HCT116 (cell line): Measurements from ENCODE around the gene CXCR2. TPM values are rescaled to one million over a fixed set of nuclear protein-coding genes. Genes with fewer than 3 reads are reported as not detected.
A peak's percentile ranks its signal among the peaks of the same experiment; 100 is the strongest.
"Not testable (repeated sequence)": the region's sequence is repeated elsewhere in the genome, so short reads cannot be mapped to it uniquely, and the experiment has no call there.

ENCODE experiments used
- ATAC-seq: fragments of 200-7000 bp; cut with Tn5 transposase; 2 replicates; pipeline ENCODE4 v1.9.1; 2020; ENCODE audit warnings: mild to moderate bottlenecking, moderate library complexity
- BruUV-seq: library from RNA; stranded (reverse); fragments of 400-500 nt; replicated peaks from 2 replicates; lab custom pipeline; 2021; lab: Mats Ljungman, UMichigan
- CTCF ChIA-PET: fragments of 300-600 bp; sonication (Branson Sonifier 250); formaldehyde crosslinking; loops from one replicate; lab custom pipeline; 2021; ENCODE audit warnings: antibody characterized with exemption; lab: Charles Lee
- POLR2A ChIA-PET: fragments of 300-600, 350-600 bp; sonication (Branson Sonifier 250); formaldehyde crosslinking; loops from one replicate; lab custom pipeline; 2021; ENCODE audit warnings: antibody characterized with exemption; lab: Charles Lee
- RAD21 ChIA-PET, 2 experiments: fragments of 300-600 bp; sonication (Branson Sonifier 250); formaldehyde crosslinking; loops; one replicate each; lab custom pipeline; 2023; ENCODE audit warnings: low total read pairs in 2 of 2; ENCODE audit not compliant: uncharacterized antibody in 2 of 2, unreplicated experiment in 2 of 2, low non-redundant PET in 1 of 2; lab: Charles Lee
- DNase-seq: peaks from one replicate; pipeline ENCODE4 v3.0.0-alpha.2; 2010; ENCODE audit warnings: low read depth, low spot score
- H2AFZ ChIP-seq: fragments of 200-600 bp; shearing (Covaris generic), sonication (generic); 2 replicates; pipeline ENCODE4 v1.6.1; 2017; ENCODE audit warnings: low read depth, mixed run types, mixed read lengths, antibody characterized with exemption, low read length; ENCODE audit not compliant: poor library complexity, severe bottlenecking
- H3K27ac ChIP-seq: 2 replicates; pipeline ENCODE4 v1.5.1; 2012; ENCODE audit warnings: low read depth, low read length
- H3K27me3 ChIP-seq: fragments of 200-600 bp; sonication (generic); 2 replicates; pipeline ENCODE4 v1.6.1; 2016; ENCODE audit warnings: mixed run types, low read length, mixed read lengths; ENCODE audit not compliant: insufficient read depth
- H3K36me3 ChIP-seq, 2 experiments: fragments of 200-500 bp in 1 of 2; fragments of 200-600 bp in 1 of 2; sonication (Bioruptor generic) in 1 of 2; sonication (generic) in 1 of 2; 2 replicates each; pipeline versions ENCODE4 v1.5.1 to v1.6.1; 2014 to 2016; ENCODE audit warnings: low read length in 2 of 2, inconsistent platforms in 1 of 2, mixed read lengths in 1 of 2, mixed run types in 1 of 2; ENCODE audit not compliant: insufficient read depth in 2 of 2, control insufficient read depth in 1 of 2
- H3K4me1 ChIP-seq, 2 experiments: fragments of 200-600 bp in 1 of 2; sonication (generic) in 1 of 2; 2 replicates each; pipeline versions ENCODE4 v1.5.1 to v1.6.1; 2012 to 2017; ENCODE audit warnings: low read length in 2 of 2, inconsistent platforms in 1 of 2, mild to moderate bottlenecking in 1 of 2, mixed read lengths in 1 of 2, mixed run types in 1 of 2, moderate library complexity in 1 of 2; ENCODE audit not compliant: insufficient read depth in 2 of 2, control insufficient read depth in 1 of 2
- H3K4me2 ChIP-seq: fragments of 200-600 bp; sonication (generic); 2 replicates; pipeline ENCODE4 v1.6.1; 2017; ENCODE audit warnings: mixed run types, low read length, mixed read lengths
- H3K4me3 ChIP-seq, 2 experiments: fragments of 200-600 bp in 1 of 2; sonication (generic) in 1 of 2; replicated peaks in 1 of 2; 2 replicates each; pipeline ENCODE4 v1.5.1; 2011 to 2016; ENCODE audit warnings: low read length in 2 of 2, control low read depth in 1 of 2, low read depth in 1 of 2, mild to moderate bottlenecking in 1 of 2, mixed read lengths in 1 of 2, mixed run types in 1 of 2
- H3K79me2 ChIP-seq: fragments of 200-600 bp; sonication (generic); 2 replicates; pipeline ENCODE4 v1.6.1; 2017; ENCODE audit warnings: mild to moderate bottlenecking, mixed run types, low read length, moderate library complexity, mixed read lengths; ENCODE audit not compliant: insufficient read depth
- H3K9ac ChIP-seq: fragments of 200-600 bp; sonication (generic); 2 replicates; pipeline ENCODE4 v1.6.1; 2016; ENCODE audit warnings: low read length, mixed read lengths
- H3K9me2 ChIP-seq: fragments of 200-600 bp; sonication (generic), shearing (Covaris generic); 2 replicates; pipeline ENCODE4 v1.6.1; 2017; ENCODE audit warnings: mixed run types, mild to moderate bottlenecking, moderate library complexity; ENCODE audit not compliant: insufficient read depth
- H3K9me3 ChIP-seq, 2 experiments: fragments of 200-500 bp in 1 of 2; fragments of 200-600 bp in 1 of 2; sonication (Bioruptor generic) in 1 of 2; sonication (generic) in 1 of 2; 2 replicates each; pipeline ENCODE4 v1.6.1; 2014 to 2017; ENCODE audit warnings: low read length in 2 of 2, mixed read lengths in 2 of 2, inconsistent platforms in 1 of 2, low read depth in 1 of 2, mild to moderate bottlenecking in 1 of 2, mixed run types in 1 of 2, moderate library complexity in 1 of 2; ENCODE audit not compliant: control insufficient read depth in 1 of 2, insufficient read depth in 1 of 2
- H4K20me1 ChIP-seq: fragments of 200-600 bp; sonication (generic), shearing (Covaris generic); 2 replicates; pipeline ENCODE4 v1.6.1; 2017; ENCODE audit warnings: mixed run types, mild to moderate bottlenecking, moderate library complexity; ENCODE audit not compliant: insufficient read depth
- SRF ChIP-seq: IDR thresholded peaks from 2 replicates; pipeline ENCODE4 v1.6.1; 2012; ENCODE audit warnings: low read depth
- ZBTB33 ChIP-seq: IDR thresholded peaks from 2 replicates; pipeline ENCODE4 v1.6.1; 2011; ENCODE audit warnings: mild to moderate bottlenecking, low read length, moderate library complexity; ENCODE audit not compliant: insufficient replicate concordance; ENCODE audit errors: extremely low read depth
- intact Hi-C: fragments of 100-400 bp; cut with micrococcal nuclease; formaldehyde crosslinking; loops from 2 replicates; pipeline ENCODE4 v1.10.0; 2022
- total RNA-seq: library from RNA; stranded (reverse); gene quantifications from one replicate; pipeline ENCODE4 v1.2.1, GENCODE V29; 2021; ENCODE audit not compliant: unreplicated experiment

The CXCR2 gene
- total RNA-seq, 1 experiment from 2014 or later: 0.15 TPM

- Histone ChIP-seq H3K4me3 (no peak overlapping the region), H3K9me3 (no peaks in the 10 kb centered on the region), H3K27me3 (no peaks in the 10 kb centered on the region), H3K27ac (no peak overlapping the region)
- RAD21 ChIA-PET: no interaction called here
- BruUV-seq: no TSS peak
- peak; percentile 32; the same call in 1 of the 2 replicates for TF ChIP-seq SRF
- TF ChIP-seq ZBTB33: no peak
- TF ChIP-seq, all 23 proteins: peak for 1
- H4K20me1 ChIP-seq: no peaks in the 10 kb centered on the region
- H3K9me2 ChIP-seq: no peaks in the 10 kb centered on the region
- intact Hi-C loops: no loop called here
- no peaks in the 10 kb centered on the region for H3K79me2 ChIP-seq
- no peak overlapping the region for H3K9ac ChIP-seq
- ChIA-PET CTCF (no interaction called here), POLR2A (no interaction called here)
- H2AFZ ChIP-seq: no peak overlapping the region
- ATAC-seq (no peak), DNase-seq (no peak)
- no peak overlapping the region for H3K4me2 ChIP-seq
- H3K4me1 ChIP-seq: peaks cover 6 to 9% of the 10 kb centered on the region in 2 experiments; a peak in 3 of 4 replicates
- no peaks in the 10 kb centered on the region for H3K36me3 ChIP-seq
Observed at GRCh38 chr2:218169757-218170546, 44.1 kb downstream of the CXCR2 start.

GRCh38 chr2:218171744-218172143 lies 45.9 kb downstream of the CXCR2 start:
- ATAC-seq, H3K27ac ChIP-seq, H3K4me3 ChIP-seq, H3K9me2 ChIP-seq, BruUV-seq, H3K79me2 ChIP-seq, intact Hi-C loops, H3K9ac ChIP-seq, H4K20me1 ChIP-seq, H3K4me2 ChIP-seq, H3K27me3 ChIP-seq, H3K4me1 ChIP-seq, DNase-seq, H2AFZ ChIP-seq, H3K36me3 ChIP-seq, H3K9me3 ChIP-seq, RAD21 ChIA-PET, CTCF ChIA-PET, POLR2A ChIA-PET: not testable (repeated sequence)
